Measurements from ENCODE around the gene DSCAML1.

The DSCAML1 gene

DNA sequence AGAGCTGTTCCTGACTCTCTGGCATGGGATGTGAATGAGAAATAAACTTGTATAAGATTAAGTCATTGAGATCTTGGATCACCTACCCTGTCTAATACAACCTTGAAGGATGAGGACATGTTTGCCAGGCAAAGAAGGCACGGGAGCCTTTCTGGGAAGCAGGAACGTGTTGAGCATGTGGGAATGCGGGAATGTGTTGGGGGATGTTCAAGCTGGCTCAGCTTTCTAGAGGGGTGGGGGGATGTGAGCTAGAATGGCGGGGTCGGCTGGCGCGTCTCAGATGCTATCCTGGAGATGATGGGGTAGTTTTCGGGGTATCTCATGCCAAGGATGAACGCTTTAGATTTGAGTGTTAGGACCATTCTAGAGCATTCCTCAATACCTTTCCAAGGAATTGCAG lies 227.1 kb downstream of the DSCAML1 start:
- FAIRE-seq (no peak), DNase-seq (ENCODE audit: insufficient read length, low spot score) (no peak)
- TF ChIP-seq, protein P1, sequence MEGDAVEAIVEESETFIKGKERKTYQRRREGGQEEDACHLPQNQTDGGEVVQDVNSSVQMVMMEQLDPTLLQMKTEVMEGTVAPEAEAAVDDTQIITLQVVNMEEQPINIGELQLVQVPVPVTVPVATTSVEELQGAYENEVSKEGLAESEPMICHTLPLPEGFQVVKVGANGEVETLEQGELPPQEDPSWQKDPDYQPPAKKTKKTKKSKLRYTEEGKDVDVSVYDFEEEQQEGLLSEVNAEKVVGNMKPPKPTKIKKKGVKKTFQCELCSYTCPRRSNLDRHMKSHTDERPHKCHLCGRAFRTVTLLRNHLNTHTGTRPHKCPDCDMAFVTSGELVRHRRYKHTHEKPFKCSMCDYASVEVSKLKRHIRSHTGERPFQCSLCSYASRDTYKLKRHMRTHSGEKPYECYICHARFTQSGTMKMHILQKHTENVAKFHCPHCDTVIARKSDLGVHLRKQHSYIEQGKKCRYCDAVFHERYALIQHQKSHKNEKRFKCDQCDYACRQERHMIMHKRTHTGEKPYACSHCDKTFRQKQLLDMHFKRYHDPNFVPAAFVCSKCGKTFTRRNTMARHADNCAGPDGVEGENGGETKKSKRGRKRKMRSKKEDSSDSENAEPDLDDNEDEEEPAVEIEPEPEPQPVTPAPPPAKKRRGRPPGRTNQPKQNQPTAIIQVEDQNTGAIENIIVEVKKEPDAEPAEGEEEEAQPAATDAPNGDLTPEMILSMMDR (IDR thresholded peaks at IDR 0.05; ENCODE audit: insufficient read depth, missing control alignments): no peak

DNA sequence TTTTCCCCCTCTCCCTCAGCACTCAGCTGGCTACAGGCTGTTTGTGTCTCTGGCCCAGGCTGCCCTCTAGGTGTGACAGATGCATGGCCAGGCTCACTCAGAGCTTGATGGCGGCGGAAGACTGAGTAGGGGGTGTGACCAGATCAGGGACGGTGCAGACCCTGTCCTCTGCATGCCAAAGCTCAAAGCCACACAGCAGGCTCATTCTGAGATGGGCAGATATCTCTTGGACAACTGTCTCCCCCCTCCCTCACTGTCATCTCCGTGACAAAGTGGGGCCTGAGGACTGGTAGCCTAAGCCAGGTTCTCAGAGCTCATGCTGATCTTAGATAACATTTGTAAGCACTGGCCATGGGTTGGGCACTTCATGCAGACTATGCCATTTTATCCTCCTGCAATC lies 231.3 kb downstream of the DSCAML1 start:
- FAIRE-seq (no peak), DNase-seq (ENCODE audit: insufficient read length, low spot score) (no peak)
- TF ChIP-seq, protein P1 (IDR thresholded peaks at IDR 0.05; ENCODE audit: insufficient read depth, missing control alignments): no peak

DNA sequence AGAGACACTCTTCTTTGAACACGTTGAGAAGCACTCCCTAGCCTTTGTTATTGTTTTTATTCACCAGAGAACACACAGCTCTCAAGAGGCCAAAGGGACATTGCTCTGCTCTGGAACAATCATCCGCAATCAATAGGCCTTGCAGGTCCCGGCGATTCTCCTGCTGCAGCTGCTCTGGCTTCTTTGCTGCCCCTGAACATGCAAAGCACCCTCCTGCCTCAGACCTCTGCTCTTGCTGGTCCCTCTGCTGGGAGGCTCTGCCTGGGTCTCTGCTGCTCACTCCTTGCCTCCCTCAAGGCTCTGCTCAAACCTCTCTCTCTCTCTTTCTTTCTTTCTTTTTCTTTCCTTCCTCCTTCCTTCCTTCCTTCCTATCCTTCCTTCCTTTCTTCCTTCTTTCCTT lies 232.7 kb downstream of the DSCAML1 start:
- DNase-seq (ENCODE audit: insufficient read length, low spot score) (no peak), FAIRE-seq (no peak)
- TF ChIP-seq, protein P1 (IDR thresholded peaks at IDR 0.05; ENCODE audit: insufficient read depth, missing control alignments): no peak

DNA sequence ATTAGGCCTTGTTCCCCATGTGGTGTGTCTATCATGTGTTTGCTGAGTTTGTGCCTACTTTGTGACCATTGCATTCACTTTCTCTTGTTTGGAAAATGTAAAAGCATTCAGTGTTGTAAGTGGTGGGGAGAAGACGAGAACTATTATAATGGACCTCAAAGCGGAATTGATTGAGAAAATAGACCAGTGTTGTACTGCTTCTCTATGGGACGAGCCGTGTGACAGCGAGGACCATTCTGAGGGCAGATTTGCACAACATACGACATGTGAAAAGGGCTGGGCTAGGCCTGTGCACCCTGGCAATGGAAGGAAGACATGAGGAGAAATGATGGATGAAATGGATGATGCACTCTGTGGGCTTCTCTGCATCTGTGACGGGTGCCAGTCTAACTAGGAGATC lies 233.5 kb downstream of the DSCAML1 start:
- FAIRE-seq (no peak), DNase-seq (ENCODE audit: insufficient read length, low spot score) (no peak)
- TF ChIP-seq, protein P1 (IDR thresholded peaks at IDR 0.05; ENCODE audit: insufficient read depth, missing control alignments): no peak

DNA sequence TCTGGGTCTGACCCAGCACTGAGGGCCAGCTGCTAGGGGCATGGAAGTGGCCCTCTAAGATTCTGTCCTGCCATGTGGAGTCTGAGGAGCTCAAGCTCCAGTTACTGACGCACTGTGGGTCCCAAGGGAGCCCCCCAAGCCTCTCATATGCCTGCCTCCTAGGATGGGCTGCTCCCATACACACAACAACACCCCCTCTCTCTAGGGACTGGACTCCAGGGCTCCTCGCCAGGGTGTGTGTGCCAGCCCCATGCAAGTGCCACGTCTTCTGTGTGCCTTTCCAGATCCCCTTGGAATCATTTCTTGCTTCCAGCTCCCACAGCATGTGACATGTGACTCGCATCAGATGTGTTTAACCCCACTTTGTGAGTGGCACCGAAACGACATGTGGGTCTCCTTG lies 234.9 kb downstream of the DSCAML1 start:
- DNase-seq (ENCODE audit: insufficient read length, low spot score): no peak
- no peak for FAIRE-seq
- TF ChIP-seq, protein P1 (IDR thresholded peaks at IDR 0.05; ENCODE audit: insufficient read depth, missing control alignments): no peak

DNA sequence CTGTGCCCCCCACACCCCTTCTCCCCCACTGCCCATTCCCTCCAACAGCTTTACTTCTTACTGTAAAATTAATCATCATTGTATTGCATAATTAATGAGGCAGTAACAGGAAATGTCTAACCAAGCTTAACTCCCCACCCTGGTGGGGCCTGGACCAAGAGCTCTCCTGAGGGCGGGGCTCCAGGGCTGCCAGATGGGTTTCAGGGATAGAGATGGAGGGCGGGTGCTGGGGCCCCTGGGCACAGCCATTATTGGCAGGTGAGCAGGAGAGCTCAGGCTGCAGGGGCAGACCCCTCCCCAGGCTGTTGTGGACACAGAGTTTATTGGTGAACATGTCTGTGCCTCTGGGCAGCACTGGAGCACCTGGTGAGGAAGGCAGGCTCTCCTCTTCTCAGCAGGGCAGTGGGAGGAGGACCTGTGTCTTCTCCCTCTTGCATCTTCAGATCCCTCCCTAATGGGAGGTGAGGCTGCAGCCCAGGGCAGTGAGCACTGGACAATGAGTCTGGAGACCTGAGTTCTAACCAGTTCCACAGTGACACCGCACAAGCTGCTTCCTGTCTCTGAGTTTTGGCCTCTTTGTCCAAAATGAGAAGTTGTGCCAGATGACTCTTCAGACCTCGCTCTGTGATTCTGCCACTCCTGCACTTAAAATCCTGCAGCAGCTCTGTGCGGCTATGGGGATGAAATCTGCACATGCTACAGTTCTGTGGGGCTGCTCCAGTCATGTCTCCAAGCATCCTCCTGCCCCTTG lies 236.1 kb downstream of the DSCAML1 start:
- FAIRE-seq: no peak
- TF ChIP-seq, protein P1 (IDR thresholded peaks at IDR 0.05; ENCODE audit: insufficient read depth, missing control alignments): no peak
- no peak for DNase-seq (ENCODE audit: insufficient read length, low spot score)

DNA sequence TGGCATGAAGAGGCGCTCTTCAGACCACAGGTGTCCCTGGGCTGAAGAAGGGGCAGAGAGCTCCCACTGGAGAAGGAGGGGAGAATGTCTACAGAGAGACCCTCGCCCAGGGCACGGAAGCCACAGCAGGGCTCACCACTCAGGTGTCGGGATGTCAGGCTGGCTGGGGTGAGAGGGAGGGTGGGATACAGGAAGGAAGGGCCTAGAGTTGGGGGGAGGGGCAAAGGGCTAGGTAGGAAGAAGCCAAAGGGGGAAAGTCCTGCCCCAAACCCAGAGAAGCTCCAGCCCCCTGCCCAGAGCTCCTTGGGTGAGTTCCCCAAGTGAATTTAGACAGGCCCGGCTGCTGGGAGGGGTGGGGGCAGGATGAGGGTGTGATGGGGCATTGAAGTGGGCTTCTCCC lies 237.3 kb downstream of the DSCAML1 start:
- DNase-seq (ENCODE audit: insufficient read length, low spot score) (no peak), FAIRE-seq (no peak)
- TF ChIP-seq, protein P1 (IDR thresholded peaks at IDR 0.05; ENCODE audit: insufficient read depth, missing control alignments): no peak

Measured in D721Med (cell line).